K562 (cell line): ENCODE measurements around the gene NAPB. TPM values are rescaled to one million over a fixed set of nuclear protein-coding genes. Genes with fewer than 3 reads are reported as not detected.

Experiments
- ATAC-seq: fragments of 200-7000 bp; cut with Tn5 transposase; 3 replicates; pipeline ENCODE4 v1.9.1; 2020; ENCODE audit warnings: moderate library complexity
- BruUV-seq: library from RNA; stranded (reverse); fragments of 400-500 nt; replicated peaks from 2 replicates; lab custom pipeline; 2021; lab: Mats Ljungman, UMichigan
- CTCF ChIA-PET: fragments of 300-600 bp; formaldehyde crosslinking; extraction: SDS; loops from one replicate; lab custom pipeline; 2021; ENCODE audit warnings: low intra/inter-chr PET ratio; lab: Yijun Ruan, JAX
- POLR2A ChIA-PET: fragments of 300-600, 350-650 bp; sonication (Branson Sonifier 250); formaldehyde crosslinking; extraction: SDS; loops from one replicate; lab custom pipeline; 2021; ENCODE audit warnings: antibody characterized with exemption, inconsistent platforms; lab: Yijun Ruan, JAX
- DNase-seq, 4 experiments: peaks; one replicate each; pipeline versions ENCODE4 v3.0.0 to v3.0.0-alpha.2; 2011 to 2018; ENCODE audit warnings: low spot score in 3 of 4, mixed read lengths in 3 of 4; ENCODE audit errors: extremely low read depth in 1 of 4
- FAIRE-seq: peaks from 2 replicates; lab custom pipeline; 2011; peaks lifted over from hg19 to GRCh38; lab: Jason Lieb, UNC
- H2AFZ ChIP-seq: 2 replicates; pipeline ENCODE4 v1.6.0; 2011; ENCODE audit warnings: low read depth, low read length, control low read depth, inconsistent platforms
- H3K27ac ChIP-seq: fragments of 200-600 bp; 3 replicates; pipeline ENCODE4 v1.8.0; 2011; ENCODE audit warnings: low read depth, mild to moderate bottlenecking, control low read depth, inconsistent platforms, low read length, moderate library complexity, mixed read lengths; ENCODE audit errors: extremely low read depth
- H3K27me3 ChIP-seq, 2 experiments: fragments of 300-600 bp in 1 of 2; 2 replicates in 1 of 2; 3 replicates in 1 of 2; pipeline versions ENCODE4 v1.6.0 to v1.8.0; 2011; ENCODE audit warnings: inconsistent platforms in 2 of 2, low read length in 2 of 2, mild to moderate bottlenecking in 1 of 2, mixed read lengths in 1 of 2, moderate library complexity in 1 of 2; ENCODE audit not compliant: control insufficient read depth in 2 of 2, insufficient read depth in 2 of 2
- H3K36me3 ChIP-seq: fragments of 300-600 bp; 3 replicates; pipeline ENCODE4 v1.8.0; 2011; ENCODE audit warnings: mild to moderate bottlenecking, low read length, inconsistent platforms; ENCODE audit not compliant: control insufficient read depth, insufficient read depth
- H3K4me1 ChIP-seq, 2 experiments: fragments of 200-600 bp in 1 of 2; replicated peaks in 1 of 2; 2 replicates in 1 of 2; 3 replicates in 1 of 2; pipeline versions ENCODE4 v1.5.1 to v1.8.0; 2011; ENCODE audit warnings: inconsistent platforms in 2 of 2, low read length in 2 of 2, mild to moderate bottlenecking in 1 of 2, mixed read lengths in 1 of 2, moderate library complexity in 1 of 2; ENCODE audit not compliant: control insufficient read depth in 2 of 2, insufficient read depth in 2 of 2
- H3K4me2 ChIP-seq: 2 replicates; pipeline ENCODE4 v1.6.1; 2011; ENCODE audit warnings: low read length, control low read depth, inconsistent platforms, mixed read lengths; ENCODE audit not compliant: insufficient read depth
- H3K4me3 ChIP-seq: fragments of 200-600 bp; sonication (generic), shearing (Covaris generic); 2 replicates; pipeline ENCODE4 v1.5.1; 2016; ENCODE audit warnings: control low read depth, inconsistent platforms
- H3K79me2 ChIP-seq: fragments of 200-600 bp; 3 replicates; pipeline ENCODE4 v1.8.0; 2011; ENCODE audit warnings: low read length, inconsistent platforms; ENCODE audit not compliant: control insufficient read depth, insufficient read depth
- H3K9ac ChIP-seq, 2 experiments: 2 replicates each; pipeline versions ENCODE4 v1.6.0 to v1.6.1; 2011; ENCODE audit warnings: low read depth in 2 of 2, low read length in 2 of 2, control low read depth in 1 of 2, inconsistent platforms in 1 of 2, mild to moderate bottlenecking in 1 of 2, mixed read lengths in 1 of 2; ENCODE audit not compliant: insufficient read depth in 1 of 2
- H3K9me1 ChIP-seq: one replicate; pipeline ENCODE4 v1.6.0; 2011; ENCODE audit warnings: inconsistent platforms, mild to moderate bottlenecking, low read length, moderate library complexity; ENCODE audit not compliant: control insufficient read depth, insufficient read depth
- H3K9me3 ChIP-seq: replicated peaks from 2 replicates; pipeline ENCODE4 v1.5.1; 2011; ENCODE audit warnings: low read depth, low read length, inconsistent platforms; ENCODE audit not compliant: control insufficient read depth, insufficient read depth
- H4K20me1 ChIP-seq: replicated peaks from 2 replicates; pipeline ENCODE4 v1.6.1; 2011; ENCODE audit warnings: low read length, inconsistent platforms, mixed read lengths; ENCODE audit not compliant: control insufficient read depth, insufficient read depth
- DPF2 ChIP-seq: fragments of 450-650 bp; IDR thresholded peaks from 2 replicates; pipeline ENCODE4 v1.6.1; 2016
- POLR2AphosphoS2 ChIP-seq: IDR thresholded peaks from 2 replicates; pipeline ENCODE4 v1.6.1; 2012; ENCODE audit warnings: low read length, improper control_type of control experiment
- SMARCC2 ChIP-seq: fragments of 450-650 bp; IDR thresholded peaks from 2 replicates; pipeline ENCODE4 v1.6.1; 2017; ENCODE audit warnings: antibody characterized with exemption, moderate library complexity, mild to moderate bottlenecking, low read depth
- ZNF408 ChIP-seq: fragments of 250-450 bp; sonication (Bioruptor Pico); IDR thresholded peaks from 2 replicates; pipeline ENCODE4 v1.4.0; 2020; ENCODE audit warnings: low read depth, mild to moderate bottlenecking, moderate library complexity
- ZNF79 ChIP-seq: fragments of 250-450 bp; sonication (Bioruptor Pico); IDR thresholded peaks from 2 replicates; pipeline ENCODE4 v1.4.0; 2020; ENCODE audit warnings: low read depth, mild to moderate bottlenecking, moderate library complexity
- WGBS: fragments of 100-300 bp; shearing (Covaris generic); methylation state at CpG from one replicate; pipeline ENCODE4 v1.1.6; 2016; ENCODE audit warnings: low coverage, mixed read lengths; ENCODE audit not compliant: insufficient coverage; ENCODE audit errors: missing lambda C conversion rate; 5-methylcytosine and 5-hydroxymethylcytosine counted together
- in situ Hi-C: fragments of 300-500 bp; cut with MboI; formaldehyde crosslinking; loops from 4 replicates; pipeline ENCODE4 v1.15.0; 2018; ENCODE audit warnings: inconsistent platforms, mixed read lengths
- intact Hi-C: fragments of 100-400 bp; cut with micrococcal nuclease; formaldehyde crosslinking; loops from 2 replicates; pipeline ENCODE4 v1.14.2; 2022
- polyA plus RNA-seq, 8 experiments: library from polyadenylated mRNA; depleted of rRNA in 4 of 8; stranded (reverse) in 5 of 8; unstranded in 3 of 8; fragments of >200 nt; fragmentation: Nextera tagmentation in 2 of 8; fragmentation: Illumina TruSeq in 1 of 8; extraction: Ambion mirVana in 2 of 8; extraction: Trizol in 1 of 8; gene quantifications; 2 replicates each; pipeline versions ENCODE4 v1.2.1 to v1.2.3, GENCODE V29; 2011 to 2014; ENCODE audit warnings: inconsistent platforms in 1 of 8, missing spikeins in 1 of 8
- total RNA-seq, 7 experiments: library from RNA; depleted of rRNA in 6 of 7; stranded (reverse); fragments of >200 nt in 6 of 7; fragmentation: Illumina TruSeq in 2 of 7; extraction: Trizol in 2 of 7; gene quantifications; 2 replicates each; pipeline versions ENCODE4 v1.2.1 to v1.2.3, GENCODE V29; 2011 to 2021; ENCODE audit warnings: low replicate concordance in 1 of 7
- TF ChIP-seq, protein P1 (sequence below), 2 experiments: fragments of 450-650 bp; formaldehyde crosslinking in 1 of 2; IDR thresholded peaks; 2 replicates each; pipeline versions ENCODE4 v1.4.0 to v1.6.1; 2014 to 2020; ENCODE audit warnings: mild to moderate bottlenecking in 2 of 2, borderline replicate concordance in 1 of 2, low read depth in 1 of 2
- TF ChIP-seq, protein P2 (sequence below): fragments of 450-650 bp; IDR thresholded peaks from 2 replicates; pipeline ENCODE4 v1.6.1; 2018; ENCODE audit warnings: mild to moderate bottlenecking, low read depth; ENCODE audit not compliant: partially characterized antibody
- TF ChIP-seq, protein P3 (sequence below), 3 experiments: fragments of 200-800 bp in 1 of 3; fragments of 250-450 bp in 1 of 3; fragments of 450-650 bp in 1 of 3; sonication (Bioruptor Pico) in 1 of 3; sonication (Bioruptor generic) in 1 of 3; formaldehyde crosslinking in 1 of 3; IDR thresholded peaks; 2 replicates each; pipeline versions ENCODE4 v1.6.1 to v1.8.0; 2016 to 2022; ENCODE audit warnings: mild to moderate bottlenecking in 2 of 3, missing genetic modification characterization in 2 of 3, missing compliant biosample characterization in 1 of 3, moderate library complexity in 1 of 3

NAPB gene
- total and polyA plus RNA-seq, 9 of the 15 experiments (the other 6 are each of a cell fraction or from before 2014, with no cell fraction given), result 1.4 to 7.7 (median 5.2) TPM

DNA sequence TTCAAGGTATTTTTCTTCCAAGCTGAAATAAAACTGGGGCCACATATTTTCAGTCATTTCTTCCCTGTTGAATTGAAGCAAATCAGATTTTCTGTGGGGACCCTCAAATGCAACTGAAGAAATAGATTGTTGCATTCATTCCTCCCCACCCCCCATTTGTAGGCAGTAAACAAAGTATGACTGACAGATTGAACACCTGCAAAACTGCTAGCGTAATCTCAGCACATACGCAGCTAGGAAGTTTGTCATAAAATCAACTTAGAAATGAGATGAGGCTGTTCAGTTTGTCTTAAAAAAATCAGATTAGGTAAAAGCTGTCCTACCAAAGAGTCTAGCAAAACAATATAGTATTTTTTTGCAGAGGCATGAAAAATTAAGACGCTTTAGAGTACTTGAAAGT is 50.4 kb downstream of the NAPB start:
- no peak overlapping the region for H2AFZ ChIP-seq
- DNase-seq (no peak), ATAC-seq (no peak), FAIRE-seq (no peak)
- peaks cover 26% of the 10 kb centered on the region for H3K79me2 ChIP-seq
- peaks cover 97% of the 10 kb centered on the region for H3K36me3 ChIP-seq
- H3K4me3 ChIP-seq, result no peak overlapping the region
- H3K4me1 ChIP-seq, result peaks cover 2 to 15% of the 10 kb centered on the region in 2 experiments; a peak in 4 of 5 replicates
- BruUV-seq, result TSS peak; percentile 18
- H3K9me3 ChIP-seq, result no peaks in the 10 kb centered on the region
- peaks cover 6% of the 10 kb centered on the region; the same call in 1 of the 2 replicates for H4K20me1 ChIP-seq
- ChIA-PET CTCF (no interaction called here), POLR2A (interaction anchor here (0.5 to 1.4 kb wide), 2 partner anchors 9 to 28 kb away, joined by 3 to 5 read pairs; partner anchors contain the start of gene GZF1)
- H3K27ac ChIP-seq, result no peak overlapping the region
- intact Hi-C loops, result no loop called here
- TF ChIP-seq POLR2AphosphoS2, result 0 out of 2 replicates have a peak, but pooled peaks have one; percentile 43
- TF ChIP-seq, protein P1, sequence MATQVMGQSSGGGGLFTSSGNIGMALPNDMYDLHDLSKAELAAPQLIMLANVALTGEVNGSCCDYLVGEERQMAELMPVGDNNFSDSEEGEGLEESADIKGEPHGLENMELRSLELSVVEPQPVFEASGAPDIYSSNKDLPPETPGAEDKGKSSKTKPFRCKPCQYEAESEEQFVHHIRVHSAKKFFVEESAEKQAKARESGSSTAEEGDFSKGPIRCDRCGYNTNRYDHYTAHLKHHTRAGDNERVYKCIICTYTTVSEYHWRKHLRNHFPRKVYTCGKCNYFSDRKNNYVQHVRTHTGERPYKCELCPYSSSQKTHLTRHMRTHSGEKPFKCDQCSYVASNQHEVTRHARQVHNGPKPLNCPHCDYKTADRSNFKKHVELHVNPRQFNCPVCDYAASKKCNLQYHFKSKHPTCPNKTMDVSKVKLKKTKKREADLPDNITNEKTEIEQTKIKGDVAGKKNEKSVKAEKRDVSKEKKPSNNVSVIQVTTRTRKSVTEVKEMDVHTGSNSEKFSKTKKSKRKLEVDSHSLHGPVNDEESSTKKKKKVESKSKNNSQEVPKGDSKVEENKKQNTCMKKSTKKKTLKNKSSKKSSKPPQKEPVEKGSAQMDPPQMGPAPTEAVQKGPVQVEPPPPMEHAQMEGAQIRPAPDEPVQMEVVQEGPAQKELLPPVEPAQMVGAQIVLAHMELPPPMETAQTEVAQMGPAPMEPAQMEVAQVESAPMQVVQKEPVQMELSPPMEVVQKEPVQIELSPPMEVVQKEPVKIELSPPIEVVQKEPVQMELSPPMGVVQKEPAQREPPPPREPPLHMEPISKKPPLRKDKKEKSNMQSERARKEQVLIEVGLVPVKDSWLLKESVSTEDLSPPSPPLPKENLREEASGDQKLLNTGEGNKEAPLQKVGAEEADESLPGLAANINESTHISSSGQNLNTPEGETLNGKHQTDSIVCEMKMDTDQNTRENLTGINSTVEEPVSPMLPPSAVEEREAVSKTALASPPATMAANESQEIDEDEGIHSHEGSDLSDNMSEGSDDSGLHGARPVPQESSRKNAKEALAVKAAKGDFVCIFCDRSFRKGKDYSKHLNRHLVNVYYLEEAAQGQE (IDR thresholded peaks at IDR 0.05; ENCODE audit: borderline replicate concordance), result no peak
- TF ChIP-seq, protein P1 (CRISPR knock-in tag; IDR thresholded peaks at IDR 0.05; ENCODE audit: low read depth), result no peak
- TF ChIP-seq, protein P2, sequence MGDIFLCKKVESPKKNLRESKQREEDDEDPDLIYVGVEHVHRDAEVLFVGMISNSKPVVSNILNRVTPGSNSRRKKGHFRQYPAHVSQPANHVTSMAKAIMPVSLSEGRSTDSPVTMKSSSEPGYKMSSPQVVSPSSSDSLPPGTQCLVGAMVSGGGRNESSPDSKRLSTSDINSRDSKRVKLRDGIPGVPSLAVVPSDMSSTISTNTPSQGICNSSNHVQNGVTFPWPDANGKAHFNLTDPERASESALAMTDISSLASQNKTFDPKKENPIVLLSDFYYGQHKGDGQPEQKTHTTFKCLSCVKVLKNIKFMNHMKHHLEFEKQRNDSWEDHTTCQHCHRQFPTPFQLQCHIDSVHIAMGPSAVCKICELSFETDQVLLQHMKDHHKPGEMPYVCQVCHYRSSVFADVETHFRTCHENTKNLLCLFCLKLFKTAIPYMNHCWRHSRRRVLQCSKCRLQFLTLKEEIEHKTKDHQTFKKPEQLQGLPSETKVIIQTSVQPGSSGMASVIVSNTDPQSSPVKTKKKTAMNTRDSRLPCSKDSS, result no peak
- TF ChIP-seq, protein P3, sequence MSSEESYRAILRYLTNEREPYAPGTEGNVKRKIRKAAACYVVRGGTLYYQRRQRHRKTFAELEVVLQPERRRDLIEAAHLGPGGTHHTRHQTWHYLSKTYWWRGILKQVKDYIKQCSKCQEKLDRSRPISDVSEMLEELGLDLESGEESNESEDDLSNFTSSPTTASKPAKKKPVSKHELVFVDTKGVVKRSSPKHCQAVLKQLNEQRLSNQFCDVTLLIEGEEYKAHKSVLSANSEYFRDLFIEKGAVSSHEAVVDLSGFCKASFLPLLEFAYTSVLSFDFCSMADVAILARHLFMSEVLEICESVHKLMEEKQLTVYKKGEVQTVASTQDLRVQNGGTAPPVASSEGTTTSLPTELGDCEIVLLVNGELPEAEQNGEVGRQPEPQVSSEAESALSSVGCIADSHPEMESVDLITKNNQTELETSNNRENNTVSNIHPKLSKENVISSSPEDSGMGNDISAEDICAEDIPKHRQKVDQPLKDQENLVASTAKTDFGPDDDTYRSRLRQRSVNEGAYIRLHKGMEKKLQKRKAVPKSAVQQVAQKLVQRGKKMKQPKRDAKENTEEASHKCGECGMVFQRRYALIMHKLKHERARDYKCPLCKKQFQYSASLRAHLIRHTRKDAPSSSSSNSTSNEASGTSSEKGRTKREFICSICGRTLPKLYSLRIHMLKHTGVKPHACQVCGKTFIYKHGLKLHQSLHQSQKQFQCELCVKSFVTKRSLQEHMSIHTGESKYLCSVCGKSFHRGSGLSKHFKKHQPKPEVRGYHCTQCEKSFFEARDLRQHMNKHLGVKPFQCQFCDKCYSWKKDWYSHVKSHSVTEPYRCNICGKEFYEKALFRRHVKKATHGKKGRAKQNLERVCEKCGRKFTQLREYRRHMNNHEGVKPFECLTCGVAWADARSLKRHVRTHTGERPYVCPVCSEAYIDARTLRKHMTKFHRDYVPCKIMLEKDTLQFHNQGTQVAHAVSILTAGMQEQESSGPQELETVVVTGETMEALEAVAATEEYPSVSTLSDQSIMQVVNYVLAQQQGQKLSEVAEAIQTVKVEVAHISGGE (CRISPR knock-in tag; IDR thresholded peaks at IDR 0.05), result no peak
- TF ChIP-seq ZNF79, result no peak
- TF ChIP-seq DPF2, result no peak
- no peak for TF ChIP-seq SMARCC2
- no peak for TF ChIP-seq ZNF408 (CRISPR knock-in tag)
- TF ChIP-seq, all 486 proteins: peak for 1
- H3K9me1 ChIP-seq, result no peaks in the 10 kb centered on the region
- in situ Hi-C loops, result no loop called here
- WGBS, result 64% methylated on average over 3 of the region's 3 CpGs
- no peak overlapping the region for H3K4me2 ChIP-seq
- H3K27me3 ChIP-seq, result no peaks in the 10 kb centered on the region
- H3K9ac ChIP-seq, result no peak overlapping the region
